ENCODE results near the gene FLRT1. TPM values are rescaled to one million over a fixed set of nuclear protein-coding genes. Genes with fewer than 3 reads are reported as not detected.

Gene FLRT1
- total and polyA plus RNA-seq, 2 of the 13 experiments (the other 11 are each of a cell fraction or from before 2014, with no cell fraction given), result 0.02 to 0.08 TPM

DNA sequence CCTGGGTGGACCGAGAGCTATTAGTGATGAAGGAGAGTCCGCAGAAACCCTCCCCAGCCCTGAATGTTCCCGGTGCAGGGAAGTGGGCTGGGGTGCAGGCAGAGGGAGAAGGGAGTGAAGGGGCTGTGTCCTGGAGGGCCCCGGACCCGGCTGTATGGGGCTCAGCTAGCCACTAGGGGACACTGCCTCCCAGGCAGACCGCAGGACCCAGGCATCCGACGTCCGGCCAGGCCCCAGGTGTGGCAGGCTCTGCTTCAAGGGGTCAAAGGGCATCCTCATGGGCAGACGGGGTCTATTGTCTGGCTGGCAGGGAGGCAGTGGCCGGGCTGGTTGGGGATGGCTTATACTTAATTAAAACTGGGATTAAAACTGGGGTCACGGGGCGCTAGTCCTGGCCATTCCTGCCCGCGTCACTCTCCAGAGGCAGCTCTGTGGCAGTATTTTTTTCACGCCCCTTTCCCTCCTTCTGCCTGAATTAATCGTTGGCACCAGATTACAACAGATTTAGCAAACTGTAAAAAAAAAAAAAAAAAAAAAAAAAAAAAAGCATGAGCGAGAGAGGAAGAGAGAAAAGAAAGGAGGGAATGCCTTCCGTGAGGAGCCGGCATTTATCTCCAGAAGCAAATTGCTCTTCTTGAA lies 5.1 kb downstream of the FLRT1 start:
- Histone ChIP-seq H3K36me3 (replicated peaks in 1 of 2; ENCODE audit: control insufficient read depth in 1 of 2, insufficient read depth in 2 of 2, low read length in 2 of 2) (no peaks in the 10 kb centered on the region), H3K9ac (ENCODE audit: insufficient read depth, low read depth, low read length) (no peak overlapping the region), H3K4me1 (ENCODE audit: insufficient read depth, low read length) (peaks cover 26% of the 10 kb centered on the region), H3K27me3 (ENCODE audit: control insufficient read depth in 1 of 2, insufficient read depth in 2 of 2, low read length in 2 of 2) (peaks cover 2 to 21% of the 10 kb centered on the region in 2 experiments; a peak in 3 of 5 replicates), H4K20me1 (ENCODE audit: insufficient read depth, low read length) (peaks cover 19% of the 10 kb centered on the region; the same call in 1 of the 2 replicates), H3K4me2 (ENCODE audit: low read depth, low read length) (no peak overlapping the region), H3K9me3 (ENCODE audit: low read length) (no peaks in the 10 kb centered on the region), H2AFZ (ENCODE audit: low read length) (no peak overlapping the region), H3K79me2 (ENCODE audit: insufficient read depth, low read length) (no peaks in the 10 kb centered on the region), H3K4me3 (replicated peaks in 1 of 3; ENCODE audit: insufficient read depth in 1 of 3, low read depth in 2 of 3, low read length in 3 of 3) (no peak overlapping the region), H3K27ac (ENCODE audit: extremely low read length, insufficient read depth, low read length) (no peak overlapping the region)
- ChIA-PET CTCF (ENCODE audit: low intra/inter-chr PET ratio, low total read pairs) (interaction anchor here (0.7 to 1.5 kb wide), 3 partner anchors 105 to 112 kb away, joined by 3 to 8 read pairs (median 3); no protein-coding TSS in a partner anchor), POLR2A (no interaction called here)
- intact Hi-C loops (cut with micrococcal nuclease; ENCODE audit: unreplicated experiment) (loop anchor here (1.0 kb wide), 1 partner anchor 107 kb away; no protein-coding TSS in a partner anchor), in situ Hi-C loops (cut with HindIII; ENCODE audit: extremely low pct_ligation_motif_present, low pct_unique_long_range_greater_than_20kb) (loop anchor here (5.0 kb wide), 1 partner anchor 106 kb away; no protein-coding TSS in a partner anchor)
- ATAC-seq (peak; percentile 49), FAIRE-seq (no peak), DNase-seq (ENCODE audit: low spot score) (peak; percentile 27)
- no TSS peak for BruUV-seq (replicated peaks)
- WGBS (ENCODE audit: low lambda C conversion rate), result 57% methylated on average over 20 of the region's 20 CpGs
- no peak for TF ChIP-seq BCL6 (CRISPR knock-in tag; IDR thresholded peaks at IDR 0.05)
- TF ChIP-seq FOXO1 (CRISPR knock-in tag; IDR thresholded peaks at IDR 0.05), result no peak
- no peak for TF ChIP-seq GLMP (CRISPR knock-in tag; IDR thresholded peaks at IDR 0.05; ENCODE audit: borderline replicate concordance)
- TF ChIP-seq ZNF562 (CRISPR knock-in tag; IDR thresholded peaks at IDR 0.05; ENCODE audit: borderline replicate concordance), result no peak
- no peak for TF ChIP-seq SSRP1 (CRISPR knock-in tag; IDR thresholded peaks at IDR 0.05)
- TF ChIP-seq ZNF609 (CRISPR knock-in tag; IDR thresholded peaks at IDR 0.05; ENCODE audit: borderline replicate concordance), result no peak
- TF ChIP-seq HIC2 (CRISPR knock-in tag; IDR thresholded peaks at IDR 0.05; ENCODE audit: low read depth), result no peak
- TF ChIP-seq SMC3 (IDR thresholded peaks at IDR 0.05; ENCODE audit: low read length), result peak; percentile 40; the same call in 1 of the 2 replicates
- TF ChIP-seq, protein P1, sequence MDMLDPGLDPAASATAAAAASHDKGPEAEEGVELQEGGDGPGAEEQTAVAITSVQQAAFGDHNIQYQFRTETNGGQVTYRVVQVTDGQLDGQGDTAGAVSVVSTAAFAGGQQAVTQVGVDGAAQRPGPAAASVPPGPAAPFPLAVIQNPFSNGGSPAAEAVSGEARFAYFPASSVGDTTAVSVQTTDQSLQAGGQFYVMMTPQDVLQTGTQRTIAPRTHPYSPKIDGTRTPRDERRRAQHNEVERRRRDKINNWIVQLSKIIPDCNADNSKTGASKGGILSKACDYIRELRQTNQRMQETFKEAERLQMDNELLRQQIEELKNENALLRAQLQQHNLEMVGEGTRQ (IDR thresholded peaks at IDR 0.05; ENCODE audit: low read depth, low read length), result no peak
- TF ChIP-seq, protein P1 (CRISPR knock-in tag; IDR thresholded peaks at IDR 0.05; ENCODE audit: borderline replicate concordance), result no peak
- no peak for TF ChIP-seq HOXA3 (CRISPR knock-in tag; IDR thresholded peaks at IDR 0.05)
- TF ChIP-seq MEIS1 (CRISPR knock-in tag; IDR thresholded peaks at IDR 0.05; ENCODE audit: borderline replicate concordance), result no peak
- TF ChIP-seq ARNTL (CRISPR knock-in tag; IDR thresholded peaks at IDR 0.05), result no peak
- TF ChIP-seq ZNF672 (CRISPR knock-in tag; IDR thresholded peaks at IDR 0.05), result no peak
